ENCODE results near the gene ITPR2. TPM values are rescaled to one million over a fixed set of nuclear protein-coding genes. Genes with fewer than 3 reads are reported as not detected.

Gene ITPR2
- total and polyA plus RNA-seq, 4 donors, result 4.1 to 47.0 (median 26.5) TPM

GRCh38 chr12:26425587-26426260, 407.3 kb downstream of the ITPR2 start:
- Histone ChIP-seq H3K27me3 (ENCODE audit: control insufficient read depth in 3 of 3, insufficient read depth in 3 of 3, low read length in 2 of 3) (no peaks in the 10 kb centered on the region), H3K4me1 (ENCODE audit: control insufficient read depth in 5 of 5, insufficient read depth in 5 of 5, low read length in 5 of 5) (no peaks in the 10 kb centered on the region), H3K27ac (ENCODE audit: low read depth in 1 of 2, low read length in 1 of 2) (no peak overlapping the region), H3K4me3 (no peak overlapping the region), H3K9me3 (ENCODE audit: control insufficient read depth in 4 of 4, insufficient read depth in 3 of 4, low read length in 3 of 4) (no peaks in the 10 kb centered on the region), H3K9ac (ENCODE audit: insufficient read depth in 1 of 2, low read length in 2 of 2) (no peak overlapping the region), H3K36me3 (ENCODE audit: control insufficient read depth in 4 of 4, insufficient read depth in 4 of 4, low read length in 4 of 4) (peaks cover 0 to 2% (median under 1%) of the 10 kb centered on the region in 4 donors)
- DNase-seq (no peak), ATAC-seq (ENCODE audit: insufficient read depth, low FRiP score) (no peak)
- no peak for TF ChIP-seq CTCF (IDR thresholded peaks at IDR 0.05; ENCODE audit: control extremely low read depth, extremely low read depth)
- 80 to 87% methylated on average over 6 of the region's 6 CpGs for WGBS, 2 donors

GRCh38 chr12:26422839-26423398, 410.1 kb downstream of the ITPR2 start:
- peak in 2 of 3 donors; percentile 27 to 28 for DNase-seq
- Histone ChIP-seq H3K27me3 (ENCODE audit: control insufficient read depth in 3 of 3, insufficient read depth in 3 of 3, low read length in 2 of 3) (no peaks in the 10 kb centered on the region), H3K27ac (ENCODE audit: low read depth in 1 of 2, low read length in 1 of 2) (no peak overlapping the region), H3K36me3 (ENCODE audit: control insufficient read depth in 4 of 4, insufficient read depth in 4 of 4, low read length in 4 of 4) (peaks cover 0 to 3% (median 1%) of the 10 kb centered on the region in 4 donors), H3K4me3 (no peak overlapping the region), H3K9ac (ENCODE audit: insufficient read depth in 1 of 2, low read length in 2 of 2) (no peak overlapping the region), H3K4me1 (ENCODE audit: control insufficient read depth in 5 of 5, insufficient read depth in 5 of 5, low read length in 5 of 5) (no peaks in the 10 kb centered on the region), H3K9me3 (ENCODE audit: control insufficient read depth in 4 of 4, insufficient read depth in 3 of 4, low read length in 3 of 4) (no peaks in the 10 kb centered on the region)
- ATAC-seq (ENCODE audit: insufficient read depth, low FRiP score), result no peak
- no peak for TF ChIP-seq CTCF (IDR thresholded peaks at IDR 0.05; ENCODE audit: control extremely low read depth, extremely low read depth)
- 82 to 85% methylated on average over 3 of the region's 3 CpGs for WGBS, 2 donors

GRCh38 chr12:26416550-26416949, 416.4 kb downstream of the ITPR2 start:
- Histone ChIP-seq H3K36me3 (ENCODE audit: control insufficient read depth in 4 of 4, insufficient read depth in 4 of 4, low read length in 4 of 4) (peaks cover 0 to 1% (median 0%) of the 10 kb centered on the region in 4 donors), H3K9ac (ENCODE audit: insufficient read depth in 1 of 2, low read length in 2 of 2) (no peak overlapping the region), H3K4me3 (no peak overlapping the region), H3K4me1 (ENCODE audit: control insufficient read depth in 5 of 5, insufficient read depth in 5 of 5, low read length in 5 of 5) (no peaks in the 10 kb centered on the region), H3K9me3 (ENCODE audit: control insufficient read depth in 4 of 4, insufficient read depth in 3 of 4, low read length in 3 of 4) (no peaks in the 10 kb centered on the region), H3K27me3 (ENCODE audit: control insufficient read depth in 3 of 3, insufficient read depth in 3 of 3, low read length in 2 of 3) (no peaks in the 10 kb centered on the region), H3K27ac (ENCODE audit: low read depth in 1 of 2, low read length in 1 of 2) (no peak overlapping the region)
- 68 to 79% methylated on average over 3 of the region's 3 CpGs for WGBS, 2 donors
- DNase-seq (peak in 1 of 3 donors; percentile 28), ATAC-seq (ENCODE audit: insufficient read depth, low FRiP score) (no peak)
- no peak for TF ChIP-seq CTCF (IDR thresholded peaks at IDR 0.05; ENCODE audit: control extremely low read depth, extremely low read depth)
